GM20000 (cell line): ENCODE data around the gene CABP7.

ENCODE experiments used
- DNase-seq: peaks from one replicate; pipeline ENCODE4 v3.0.0; 2012; ENCODE audit warnings: low spot score
- CTCF ChIP-seq: IDR thresholded peaks from 2 replicates; pipeline ENCODE4 v1.5.1; 2012; ENCODE audit warnings: mild to moderate bottlenecking, control low read depth; ENCODE audit errors: extremely low read depth, missing control alignments

Gene CABP7

DNA sequence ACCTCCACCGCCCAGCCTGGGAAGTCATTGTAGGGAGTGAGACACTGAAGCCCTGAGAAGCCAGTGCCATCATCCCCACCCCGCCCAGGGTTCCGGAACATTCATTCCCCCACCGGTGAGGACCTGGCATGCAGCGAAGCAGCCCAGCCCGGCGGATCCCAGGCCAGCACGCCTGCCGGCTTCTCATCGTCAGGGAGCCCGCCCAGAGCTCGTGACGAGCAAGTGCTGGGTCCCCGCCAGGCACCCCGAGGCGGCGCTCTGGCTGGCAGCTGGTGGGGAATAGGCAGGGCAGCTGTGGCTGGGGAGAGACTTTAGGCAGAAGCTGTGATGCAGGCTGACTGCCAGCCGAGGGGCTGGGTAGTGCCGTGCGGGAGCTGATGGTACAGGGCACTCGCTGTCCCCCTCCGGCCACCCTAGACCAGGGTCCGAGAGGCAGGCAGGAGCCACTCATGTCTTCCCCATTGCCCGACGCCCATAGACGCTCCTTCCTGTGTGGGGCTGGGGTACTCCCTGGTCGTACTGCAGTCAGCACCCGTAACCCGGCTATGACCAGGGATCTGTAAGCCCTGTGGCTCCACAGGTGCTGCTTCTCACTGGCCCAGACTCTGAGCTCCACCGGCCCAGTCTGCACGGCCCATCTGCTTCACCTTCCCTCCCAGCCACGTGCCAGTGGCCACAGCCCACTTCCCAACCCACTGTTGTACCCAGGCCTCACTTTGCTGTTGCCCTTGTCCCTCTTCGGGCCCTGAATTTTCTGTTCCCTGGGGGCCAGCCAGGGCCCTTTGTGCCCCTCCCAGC lies 24.5 kb upstream of the CABP7 start:
- no peak for TF ChIP-seq CTCF
- no peak for DNase-seq

DNA sequence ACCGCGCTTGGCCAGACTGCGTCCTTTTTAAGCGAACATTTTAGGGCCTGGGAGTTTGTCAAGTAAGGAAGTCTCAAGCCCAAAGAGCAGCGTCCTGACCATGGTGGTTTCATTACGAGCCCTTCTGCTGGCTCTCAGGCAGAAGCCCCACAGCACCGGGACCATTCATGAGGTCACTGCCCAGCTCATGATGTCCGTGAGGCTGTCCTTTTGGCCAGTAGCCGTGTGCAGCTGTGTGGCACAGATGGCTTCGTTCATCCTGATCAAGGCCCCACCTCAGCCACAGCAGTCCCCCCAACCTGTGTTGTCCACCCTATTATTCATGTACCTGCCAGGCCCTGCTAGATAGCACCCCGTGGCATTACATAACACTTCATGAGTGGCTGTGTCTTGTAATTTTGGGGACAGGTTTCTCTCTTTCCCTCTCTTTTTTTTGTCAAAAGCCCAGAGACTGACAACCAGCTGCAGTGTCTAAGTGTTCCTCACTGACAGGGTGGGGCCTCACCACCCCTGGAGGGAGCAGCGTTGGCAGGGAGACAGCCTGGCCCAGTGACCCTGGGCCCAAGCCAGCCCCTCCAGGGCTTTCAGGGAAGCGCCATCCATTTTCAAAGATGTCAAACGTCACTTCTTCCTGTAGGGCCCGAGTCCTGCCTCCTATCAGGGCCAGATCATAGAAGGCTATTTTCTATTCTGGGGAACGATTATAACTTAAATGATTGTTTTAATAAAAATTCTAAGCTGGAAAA lies 21.8 kb upstream of the CABP7 start:
- no peak for DNase-seq
- TF ChIP-seq CTCF: no peak

DNA sequence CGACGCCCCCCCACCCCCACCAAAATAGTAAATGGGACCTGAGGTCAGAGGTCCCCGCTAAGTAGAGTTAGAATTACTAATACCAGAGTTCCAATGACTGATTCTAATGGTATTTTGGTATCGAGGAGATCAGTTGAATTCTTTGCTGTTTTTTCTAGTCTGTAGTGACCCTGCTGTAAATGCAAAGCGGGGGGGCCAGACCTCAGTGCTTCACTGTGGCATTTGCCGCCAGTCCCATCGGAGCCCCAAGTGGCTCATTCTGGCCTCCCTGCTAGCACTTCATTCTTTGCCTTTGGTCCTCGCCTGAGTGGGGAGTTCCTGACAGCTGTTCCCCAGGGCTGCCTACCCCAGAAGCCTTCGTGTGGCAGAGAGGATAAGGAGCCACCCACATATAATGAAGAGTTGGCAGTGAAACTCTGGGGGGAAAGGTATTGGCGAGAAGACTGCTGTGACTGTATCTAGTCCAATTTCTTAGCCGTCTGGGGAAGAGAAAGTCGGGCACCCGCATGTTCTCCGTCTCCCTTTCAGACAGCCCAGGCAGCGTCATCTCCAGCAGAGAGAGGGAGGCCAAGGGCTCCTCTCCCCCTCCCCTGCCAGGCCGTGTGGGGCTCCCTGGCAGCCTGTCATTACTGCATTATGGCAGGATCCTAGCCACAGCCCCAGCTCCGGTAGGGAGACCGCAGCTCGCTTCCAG lies 19.4 kb upstream of the CABP7 start:
- no peak for TF ChIP-seq CTCF
- no peak for DNase-seq

DNA sequence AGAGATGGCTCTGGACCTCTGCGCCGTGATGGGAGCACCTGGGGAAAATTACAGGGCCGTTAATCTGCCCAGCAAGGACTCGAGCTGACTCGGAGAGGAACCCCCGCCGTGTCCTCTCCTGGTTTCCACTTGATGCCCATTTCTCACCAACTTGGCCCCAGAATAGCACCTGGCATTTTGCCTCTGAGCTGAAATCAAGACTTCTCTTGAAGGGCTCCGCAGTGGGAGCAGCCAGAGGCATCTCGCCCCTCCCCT lies 19.0 kb upstream of the CABP7 start:
- no peak for TF ChIP-seq CTCF
- DNase-seq: no peak

DNA sequence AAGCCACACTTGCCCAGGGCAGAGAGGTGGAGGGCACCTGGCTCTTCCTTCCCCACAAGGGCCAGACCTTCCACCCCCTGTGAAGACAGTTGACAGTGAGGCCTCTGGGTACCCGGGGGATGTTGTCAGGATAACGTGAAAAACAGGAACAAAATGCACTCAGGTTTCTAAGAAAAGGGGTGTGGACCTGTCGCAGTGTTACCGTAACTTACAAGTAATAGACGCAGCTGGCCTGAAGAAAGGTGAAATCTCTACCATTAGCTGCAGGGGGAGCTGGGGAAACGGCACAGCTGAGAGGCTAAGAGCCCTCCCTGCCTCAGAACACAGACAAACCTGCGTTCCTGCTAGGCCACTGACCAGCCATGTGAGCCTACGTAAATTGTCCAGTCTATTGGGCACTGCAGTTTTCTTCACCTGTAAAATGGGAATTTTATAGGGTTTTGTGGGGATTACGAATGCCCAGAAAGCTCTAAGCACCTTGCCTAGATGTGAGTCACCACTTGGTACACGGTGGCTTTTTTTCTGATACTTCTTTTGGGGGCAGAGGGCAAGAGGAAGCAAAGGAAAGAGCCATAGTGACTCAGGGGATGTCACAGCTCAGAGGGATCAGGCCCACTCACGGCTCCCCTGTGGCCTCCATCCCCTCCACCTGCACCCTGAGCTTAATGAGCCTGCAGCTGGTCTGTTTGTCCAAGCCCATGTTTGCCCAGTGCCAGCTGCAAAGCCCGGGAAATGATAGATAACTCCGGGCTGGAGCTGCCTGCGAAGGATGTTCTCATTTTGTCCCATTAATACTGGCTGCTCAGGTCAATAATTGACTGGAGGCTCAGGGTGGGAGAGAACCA lies 18.4 kb upstream of the CABP7 start:
- no peak for TF ChIP-seq CTCF
- no peak for DNase-seq

DNA sequence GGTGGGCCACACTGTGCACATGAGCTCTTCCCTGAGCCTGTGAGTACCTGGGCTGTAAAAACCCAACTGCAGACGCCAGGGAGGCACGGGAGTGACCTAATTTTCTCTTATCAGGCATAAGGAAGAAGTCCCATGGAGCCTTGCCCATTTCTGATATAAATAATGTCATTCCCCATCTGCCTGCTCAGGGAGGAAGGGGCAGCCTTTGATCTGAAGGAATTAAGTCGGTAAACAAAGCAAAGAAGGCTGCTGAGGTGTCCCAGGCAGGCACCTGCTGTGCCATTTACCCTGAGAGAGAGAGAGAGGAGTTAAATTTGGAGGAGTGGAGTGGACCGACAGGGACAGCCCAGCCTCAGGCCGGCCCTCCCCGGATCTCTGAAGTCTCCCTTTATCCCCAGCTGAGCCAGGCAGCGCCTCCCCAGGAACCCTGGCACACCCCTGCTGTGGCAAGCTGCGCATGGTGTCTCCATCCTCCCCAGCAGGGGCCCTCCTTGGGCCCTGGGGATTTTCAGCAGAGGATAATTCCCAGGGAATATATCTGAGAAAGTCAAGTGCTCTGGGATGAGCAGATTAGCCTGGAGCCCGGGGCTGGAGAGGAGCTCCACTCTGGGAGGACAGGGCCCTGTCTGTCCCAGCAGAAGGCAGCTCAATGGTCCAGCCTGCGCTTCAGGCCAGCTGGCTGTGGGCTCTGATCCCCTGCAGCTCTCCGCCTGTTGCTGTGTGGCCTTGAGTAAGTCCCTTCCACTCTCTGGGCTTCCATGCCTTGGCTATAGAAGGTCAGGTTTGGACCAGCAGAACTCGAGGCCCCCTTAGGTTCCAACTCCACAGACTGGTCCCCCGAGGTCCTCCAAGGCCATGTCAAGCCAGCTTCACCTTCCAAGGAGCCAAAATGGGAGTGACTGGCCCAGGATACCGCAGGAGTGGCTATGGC lies 17.5 kb upstream of the CABP7 start:
- no peak for TF ChIP-seq CTCF
- DNase-seq: no peak
